GM18868 (cell line): ENCODE data around the gene CCDC184.
"Not testable (repeated sequence)": the region's sequence is repeated elsewhere in the genome, so short reads cannot be mapped to it uniquely, and the experiment has no call there.

Experiments used
- ATAC-seq: cut with Tn5 transposase; IDR thresholded peaks from one replicate; pipeline ENCODE4 v1.9.1; 2021; ENCODE audit warnings: mild to moderate bottlenecking, moderate library complexity; ENCODE audit not compliant: unreplicated experiment

The CCDC184 gene

DNA sequence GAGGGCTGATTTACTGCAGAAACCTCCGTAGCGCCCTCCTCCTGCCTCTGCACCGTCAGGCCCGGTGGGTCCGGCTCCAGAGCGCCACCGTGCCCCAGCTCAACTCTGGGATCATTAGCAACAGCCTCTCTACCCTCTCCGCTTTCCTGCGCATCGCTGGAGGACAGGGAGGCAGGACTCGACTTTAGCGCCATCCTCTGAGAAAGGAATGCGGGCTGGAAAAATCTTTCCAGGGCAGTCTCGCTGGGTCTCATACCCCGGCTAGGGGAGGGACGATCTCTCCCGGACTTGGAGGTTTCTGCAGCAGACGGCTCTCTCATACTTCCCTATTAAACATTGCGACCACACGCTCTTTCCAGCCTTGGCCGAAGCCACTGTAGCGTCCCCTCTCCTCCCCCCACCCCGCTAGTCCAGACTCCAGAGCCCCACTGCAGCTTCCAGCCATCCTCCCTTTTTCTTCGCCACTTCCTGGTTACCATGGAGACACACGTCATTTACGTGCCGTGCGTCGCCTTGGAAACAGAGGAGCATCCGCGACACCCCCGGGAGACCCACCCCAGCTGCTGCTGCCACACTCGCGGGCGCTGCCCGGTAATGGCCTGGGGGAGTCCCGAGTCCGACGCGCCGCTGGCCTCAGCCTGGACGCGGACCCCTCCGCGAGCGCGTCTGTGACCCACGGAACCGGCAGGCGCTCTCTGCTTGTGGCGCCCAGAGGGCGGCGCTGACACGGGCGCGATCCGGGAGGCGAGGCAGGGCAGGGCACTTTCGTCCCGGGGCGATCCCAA lies at the start of gene CCDC184:
Gene CCDC184, plus strand, starts transcription at position 554 of the 785 bp plus-strand sequence. CDS start 479 bp downstream, outside the sequence.
- peak; percentile 73 for ATAC-seq

DNA sequence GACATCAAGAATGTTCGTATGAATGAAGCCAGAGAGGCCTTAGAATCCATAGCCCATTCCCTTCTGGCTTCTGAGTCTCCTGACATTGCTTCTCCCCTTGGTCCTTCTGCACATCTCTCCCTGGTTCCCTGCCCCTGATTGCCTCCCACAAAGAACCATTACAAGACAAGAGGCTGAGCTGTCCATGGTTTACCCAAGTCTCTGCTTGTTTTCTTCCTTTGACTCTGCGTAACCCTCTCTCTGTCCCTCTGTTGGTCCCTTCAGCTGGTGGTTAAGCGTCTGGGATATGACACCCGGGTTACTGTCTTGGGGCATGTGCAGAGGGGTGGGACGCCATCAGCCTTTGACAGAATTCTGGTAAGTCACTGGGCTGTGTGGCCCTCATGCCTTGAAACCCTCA lies 48.4 kb upstream of the CCDC184 start:
- ATAC-seq, result no peak

DNA sequence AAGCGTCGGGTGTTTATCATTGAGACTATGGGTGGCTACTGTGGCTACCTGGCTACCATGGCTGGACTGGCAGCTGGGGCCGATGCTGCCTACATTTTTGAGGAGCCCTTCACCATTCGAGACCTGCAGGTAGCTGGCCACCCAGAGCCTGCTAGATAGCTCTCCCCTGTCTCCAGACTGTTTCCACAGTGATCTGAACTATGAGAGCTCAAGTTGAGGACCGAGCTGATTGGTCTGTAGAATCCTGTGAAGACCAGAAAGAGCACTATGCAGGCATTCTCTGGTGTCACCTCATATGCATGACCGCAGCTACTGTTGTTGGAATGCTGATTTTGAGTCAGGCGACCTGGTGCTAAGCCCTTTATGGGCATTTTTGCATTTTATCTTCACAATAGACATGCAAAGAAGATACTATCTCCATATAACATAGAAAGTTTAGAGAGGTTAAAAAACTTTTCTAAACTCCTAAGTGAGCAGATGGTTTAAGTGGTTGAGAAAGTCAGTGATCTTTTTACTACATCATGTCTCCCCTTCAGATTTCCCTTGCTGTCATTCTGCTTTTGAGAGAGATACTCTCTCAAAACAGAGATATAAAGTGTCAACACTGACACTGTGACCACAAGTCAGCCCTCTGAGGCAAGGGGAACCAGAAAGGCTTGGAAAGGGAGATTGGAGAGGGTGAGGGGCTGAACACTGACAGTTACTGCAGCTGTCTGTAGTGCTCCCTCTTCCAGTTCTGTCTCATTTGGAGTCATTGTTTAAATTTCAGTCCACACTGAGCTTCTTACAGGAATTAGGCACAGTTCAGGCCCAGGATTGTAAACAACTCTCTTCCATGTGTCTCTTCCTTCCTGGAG lies 40.4 kb upstream of the CCDC184 start:
- no peak for ATAC-seq

DNA sequence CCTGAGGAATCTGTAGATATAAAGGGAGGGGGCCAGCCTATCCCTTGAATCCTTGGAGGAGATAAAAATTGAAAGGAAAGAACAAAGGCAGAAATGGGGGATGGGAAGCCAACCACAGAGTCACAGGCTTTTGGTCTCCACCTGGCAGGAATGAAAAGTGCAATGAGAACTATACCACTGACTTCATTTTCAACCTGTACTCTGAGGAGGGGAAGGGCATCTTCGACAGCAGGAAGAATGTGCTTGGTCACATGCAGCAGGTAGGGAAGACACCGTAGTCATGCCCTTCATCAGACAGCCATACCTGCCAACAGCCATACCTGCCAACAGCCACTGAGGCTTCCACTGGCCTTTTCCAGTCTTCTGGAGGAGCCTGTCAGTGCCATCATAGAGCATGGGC lies 39.5 kb upstream of the CCDC184 start:
- no peak for ATAC-seq

DNA sequence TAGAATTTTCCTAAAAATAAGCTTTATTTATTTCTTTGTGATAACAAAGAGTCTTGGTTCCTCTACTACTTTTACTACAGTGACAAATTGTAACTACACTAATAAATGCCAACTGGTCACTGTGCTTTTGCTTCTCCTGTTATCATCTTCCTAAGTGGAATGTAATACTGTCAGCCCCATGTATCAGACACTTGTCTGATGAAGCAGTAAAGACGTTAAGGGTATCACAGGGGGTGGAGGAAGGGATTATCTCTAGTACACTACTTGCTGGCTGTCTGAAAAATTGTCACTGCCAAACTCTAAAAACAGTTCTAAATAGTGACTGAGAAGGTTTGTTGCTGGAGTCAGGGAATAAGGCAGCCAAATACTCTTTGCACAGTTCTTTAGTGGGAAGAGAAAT lies 37.5 kb upstream of the CCDC184 start:
- no peak for ATAC-seq

DNA sequence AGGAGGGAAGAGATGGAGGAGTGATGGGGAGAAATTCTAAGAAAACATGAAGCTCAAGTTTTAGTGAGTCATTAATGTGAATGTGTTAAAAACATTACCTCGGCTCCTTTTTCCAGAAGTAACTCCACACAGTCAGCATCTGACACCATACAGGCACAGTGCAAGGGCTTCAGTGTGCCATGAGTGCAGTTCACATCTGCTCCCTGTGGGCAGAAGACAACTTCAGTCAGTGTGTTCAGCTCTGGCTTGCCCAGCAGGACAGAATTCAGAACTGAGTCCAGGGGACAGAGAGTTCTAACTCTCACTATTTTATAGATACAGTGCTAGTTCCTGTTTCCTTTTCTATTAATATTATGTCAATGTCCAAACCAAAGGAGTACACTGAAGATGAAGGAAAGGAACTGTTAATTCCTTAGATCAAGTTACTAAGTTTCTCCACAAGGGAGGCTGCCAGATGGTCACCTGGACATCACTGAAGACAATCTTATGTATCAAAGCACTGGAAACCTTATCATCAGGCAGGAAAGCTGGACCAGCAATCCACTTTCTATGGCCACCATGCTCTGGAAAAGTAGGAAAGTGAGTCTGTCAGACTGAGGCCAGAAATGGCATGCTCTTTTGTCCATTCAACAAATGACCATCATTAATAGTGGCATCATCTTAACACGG lies 32.2 kb upstream of the CCDC184 start:
- no peak for ATAC-seq

DNA sequence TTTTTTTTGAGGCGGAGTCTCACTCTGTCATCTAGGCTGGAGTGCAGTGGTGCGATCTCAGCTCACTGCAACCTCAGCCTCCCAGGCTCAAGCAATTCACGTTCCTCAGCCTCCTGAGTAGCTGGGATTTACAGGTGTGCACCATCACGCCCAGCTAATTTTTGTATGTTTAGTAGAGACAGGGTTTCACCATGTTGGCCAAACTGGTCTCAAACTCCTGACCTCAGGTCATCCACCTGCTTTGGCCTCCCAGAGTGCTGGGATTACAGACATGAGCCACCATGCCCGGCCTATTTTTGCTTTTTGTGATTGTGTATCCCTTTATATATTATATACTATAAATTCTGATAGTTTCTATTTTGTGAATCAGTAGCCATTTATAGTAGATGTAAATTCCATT lies 27.7 kb upstream of the CCDC184 start:
- not testable (repeated sequence) for ATAC-seq

DNA sequence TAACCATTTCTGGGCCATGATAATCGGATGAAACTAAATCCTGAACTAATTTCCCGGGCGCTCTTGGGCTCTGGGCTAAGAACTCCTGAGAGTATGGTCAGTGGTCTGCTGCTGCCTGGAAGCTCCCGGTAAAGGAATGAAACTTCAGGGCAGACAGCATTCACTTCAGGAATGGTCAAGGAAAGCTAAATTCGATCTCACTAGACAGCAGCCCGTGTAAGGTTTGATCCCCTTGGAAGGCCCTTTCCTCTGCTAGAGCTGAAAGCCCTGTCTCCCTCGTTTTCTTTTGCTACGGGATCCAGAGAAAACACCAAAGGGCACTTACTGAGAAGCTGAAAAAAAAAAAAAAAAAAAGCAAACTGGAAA lies 26.8 kb upstream of the CCDC184 start:
- ATAC-seq, result no peak

DNA sequence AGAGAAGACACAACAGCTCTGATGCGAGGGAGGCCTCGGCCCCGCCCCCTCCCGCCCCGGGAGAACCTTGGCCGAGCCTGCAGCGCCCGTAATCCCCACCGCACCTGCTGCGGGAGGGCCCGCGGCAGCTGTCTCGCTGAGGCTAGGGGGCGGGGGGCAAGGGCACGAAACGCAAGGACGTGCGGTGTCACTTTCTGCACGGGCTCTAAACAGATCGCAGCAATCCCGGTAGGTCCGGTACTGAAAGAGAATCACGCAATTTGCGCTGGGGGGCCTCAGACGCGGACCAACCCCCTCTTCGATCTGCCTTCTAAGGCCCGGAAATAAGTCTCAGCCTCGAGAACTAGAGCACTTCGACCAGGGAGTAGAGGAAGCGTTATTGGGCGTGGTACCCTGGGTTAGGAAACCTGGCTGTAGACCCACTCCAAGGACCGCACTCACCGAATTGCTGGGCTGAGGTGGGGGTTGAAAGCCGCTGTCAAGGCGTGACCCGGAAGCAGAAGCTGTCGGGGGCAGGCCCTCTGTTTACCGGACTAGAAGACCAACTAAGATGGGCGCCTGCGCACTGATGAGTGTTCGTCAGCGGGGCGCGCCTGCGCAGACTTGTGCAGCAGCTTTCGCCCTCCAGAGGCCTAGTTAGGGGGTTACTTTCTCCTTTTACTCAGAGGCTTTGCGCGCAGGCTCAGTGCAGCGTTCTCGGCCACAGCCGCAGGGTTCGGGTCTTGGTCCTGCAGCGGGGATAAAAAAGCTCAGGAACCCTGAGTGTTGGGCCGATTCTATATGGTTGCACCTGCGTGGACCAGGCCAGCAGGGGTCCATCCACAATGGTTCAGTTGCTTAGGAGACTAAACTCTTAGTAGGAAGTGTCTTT lies 26.2 kb upstream of the CCDC184 start, which contains the start of gene ASB8:
Gene ASB8, minus strand, starts transcription at position 498 of the 871 bp plus-strand sequence. CDS start 4,019 bp downstream, outside the sequence.
- ATAC-seq, result peak; percentile 83

DNA sequence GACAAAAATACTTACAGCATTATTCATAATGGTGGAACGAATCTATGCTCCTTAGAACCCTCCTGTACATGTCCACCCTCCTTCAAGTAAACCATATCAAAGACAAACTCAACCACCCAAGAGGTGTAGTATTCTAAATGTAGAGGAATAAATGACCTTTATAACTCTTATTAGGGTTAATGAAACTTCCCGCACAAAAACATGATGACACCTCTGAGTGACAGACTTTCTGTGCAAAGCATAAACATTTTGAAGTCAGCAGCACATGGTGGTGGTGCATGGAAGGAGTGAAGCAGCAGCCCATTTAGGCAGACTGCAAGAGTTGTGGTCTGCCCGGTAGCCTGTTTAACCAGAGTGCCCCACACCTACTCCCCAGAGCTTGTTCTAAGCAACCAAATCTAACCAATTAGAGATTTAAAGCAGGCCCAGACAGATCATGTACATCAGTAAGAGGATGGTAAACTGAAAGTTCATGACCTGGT lies 25.5 kb upstream of the CCDC184 start:
- ATAC-seq, result no peak

DNA sequence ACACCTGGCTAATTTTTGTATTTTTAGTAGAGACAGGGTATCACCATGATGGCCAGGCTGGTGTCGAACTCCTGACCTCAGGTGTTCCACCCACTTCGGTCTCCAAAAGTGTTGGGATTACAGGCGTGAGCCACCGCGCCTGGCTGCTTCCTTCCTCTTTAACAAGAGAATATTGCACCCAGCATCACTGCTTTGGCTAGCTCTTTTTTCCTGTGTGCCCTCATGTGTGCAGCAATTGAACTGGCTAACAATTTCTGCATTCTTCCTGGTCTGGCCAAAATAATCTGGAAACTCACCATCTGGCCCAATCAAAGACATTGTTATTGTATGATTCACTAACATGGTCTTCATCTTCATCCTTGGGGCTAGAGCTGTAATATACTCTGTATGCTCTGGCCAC lies 23.4 kb upstream of the CCDC184 start:
- no peak for ATAC-seq

DNA sequence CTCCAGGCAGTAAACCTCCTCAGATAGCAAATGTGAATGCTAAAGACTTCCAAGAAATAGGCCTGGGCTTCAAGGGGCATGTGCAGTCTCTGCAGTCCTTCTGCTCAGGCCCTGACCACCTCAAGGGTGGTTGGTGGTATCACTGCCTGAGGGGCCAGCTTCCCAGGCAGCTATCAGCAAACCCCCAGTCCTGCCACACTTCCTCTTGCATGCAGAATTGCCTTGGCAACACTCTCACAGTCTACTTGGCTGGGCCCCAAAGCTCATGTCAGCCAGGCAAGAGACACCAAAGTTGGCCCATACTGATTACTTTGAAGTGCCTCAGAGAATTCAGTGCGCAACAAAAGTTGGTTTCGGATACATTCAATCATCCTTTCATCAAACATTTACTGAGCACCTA lies 22.6 kb upstream of the CCDC184 start:
- ATAC-seq, result peak; percentile 37

DNA sequence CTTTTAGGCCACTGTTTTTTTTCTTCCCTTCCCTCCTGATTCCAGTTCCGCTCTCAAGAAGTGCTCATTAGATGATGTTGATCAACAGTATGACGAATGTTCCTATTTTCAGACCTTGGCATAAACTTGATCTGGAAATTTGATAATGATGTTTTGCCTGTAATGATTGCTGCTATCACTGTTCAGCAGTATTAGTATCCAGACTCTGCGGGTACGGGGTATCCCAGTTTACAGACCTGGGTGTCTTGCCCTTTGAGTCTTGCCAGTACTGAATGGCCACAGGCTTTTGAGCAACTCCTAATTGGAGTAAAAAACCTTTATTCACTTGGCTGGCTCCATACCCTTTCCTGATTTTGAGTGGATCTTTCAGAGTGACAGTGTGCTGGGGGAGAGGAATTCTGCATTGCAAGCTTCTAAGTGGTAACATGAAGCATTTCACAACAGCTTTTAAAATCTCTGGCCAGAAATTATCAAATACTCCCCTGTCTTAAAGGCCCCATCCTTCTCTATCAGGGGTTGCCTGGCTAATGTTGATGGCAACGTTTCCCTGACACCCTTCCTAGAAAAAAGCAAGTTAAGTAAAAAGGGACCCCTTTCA lies 20.2 kb upstream of the CCDC184 start:
- no peak for ATAC-seq

DNA sequence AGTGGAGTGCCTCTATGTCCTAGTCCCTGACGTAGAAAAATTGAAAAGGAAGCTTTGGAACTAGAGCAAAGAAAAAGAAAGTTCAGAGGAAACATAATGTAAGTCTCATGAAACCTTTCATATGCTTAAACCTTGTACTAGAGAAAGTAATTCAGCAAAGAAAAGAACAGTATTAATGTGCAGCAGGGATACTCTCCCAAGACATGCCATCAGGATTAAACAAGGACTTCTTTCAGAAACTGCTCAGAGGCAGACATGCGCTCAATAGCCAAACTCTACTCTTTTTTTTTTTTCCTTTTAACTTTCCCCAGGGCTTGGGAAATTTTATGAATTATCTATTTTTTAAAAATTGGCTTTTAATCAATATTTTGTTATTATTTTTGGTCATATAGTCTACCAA lies 19.0 kb upstream of the CCDC184 start:
- ATAC-seq, result no peak

DNA sequence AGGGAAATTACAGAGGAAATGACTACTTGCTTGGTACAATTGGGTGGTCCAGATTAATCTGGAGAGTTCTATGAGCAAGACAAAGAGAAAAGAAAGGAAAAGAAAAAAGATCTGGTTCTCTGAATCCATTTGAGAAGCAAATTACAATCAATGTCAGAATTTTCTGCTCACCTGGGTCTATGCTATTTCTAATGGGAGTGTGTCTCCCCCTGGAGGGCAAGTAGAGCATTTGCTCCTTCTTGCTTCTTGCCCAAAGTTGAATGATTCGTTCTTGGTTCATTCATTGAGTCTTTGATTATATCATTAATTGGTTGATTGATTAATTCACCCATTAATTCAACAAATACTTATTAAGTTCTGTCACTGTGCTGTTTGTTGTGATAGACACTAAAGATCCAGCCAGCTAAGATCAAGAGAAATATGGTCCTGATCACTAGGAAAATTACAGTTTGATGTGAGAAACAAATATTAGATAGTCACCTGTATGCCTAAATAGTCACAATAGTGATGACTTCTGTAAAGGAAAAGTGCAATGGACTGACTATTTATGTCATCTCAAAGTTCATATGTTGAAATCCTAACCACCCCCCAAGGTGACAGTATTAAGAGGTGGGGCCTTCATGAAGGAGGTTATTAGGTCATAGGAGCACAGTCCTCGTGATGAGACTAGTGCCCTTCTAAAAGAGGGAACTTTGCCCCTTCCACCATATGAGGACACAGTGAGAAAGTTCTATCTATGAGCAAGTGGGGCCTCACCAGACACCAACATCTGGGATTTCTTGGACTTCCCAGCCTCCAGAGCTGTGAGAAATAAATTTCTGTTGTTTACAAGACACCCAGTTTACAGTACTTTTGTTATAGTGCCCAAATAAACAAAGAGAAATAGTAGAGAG lies 18.1 kb upstream of the CCDC184 start:
- peak; percentile 45 for ATAC-seq

DNA sequence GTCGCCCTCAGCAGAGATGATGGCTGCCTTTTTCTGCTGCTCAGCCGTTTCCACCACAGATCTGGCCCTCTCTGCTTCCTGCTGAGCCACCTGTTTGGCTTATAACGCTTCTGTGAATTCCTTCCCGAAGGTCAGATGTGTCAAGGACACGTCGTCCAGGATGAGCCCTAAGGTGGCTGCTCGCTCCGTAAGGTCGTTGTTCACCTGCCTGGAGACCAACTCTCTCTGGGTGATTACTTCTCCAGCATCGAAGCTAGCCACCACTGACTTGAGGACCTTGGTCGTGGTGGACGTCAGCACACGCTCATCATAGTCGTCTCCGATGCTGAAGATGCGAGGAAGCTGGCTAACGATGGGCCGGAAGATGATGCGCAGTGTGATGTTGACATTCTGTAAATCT lies 14.4 kb upstream of the CCDC184 start:
- no peak for ATAC-seq

DNA sequence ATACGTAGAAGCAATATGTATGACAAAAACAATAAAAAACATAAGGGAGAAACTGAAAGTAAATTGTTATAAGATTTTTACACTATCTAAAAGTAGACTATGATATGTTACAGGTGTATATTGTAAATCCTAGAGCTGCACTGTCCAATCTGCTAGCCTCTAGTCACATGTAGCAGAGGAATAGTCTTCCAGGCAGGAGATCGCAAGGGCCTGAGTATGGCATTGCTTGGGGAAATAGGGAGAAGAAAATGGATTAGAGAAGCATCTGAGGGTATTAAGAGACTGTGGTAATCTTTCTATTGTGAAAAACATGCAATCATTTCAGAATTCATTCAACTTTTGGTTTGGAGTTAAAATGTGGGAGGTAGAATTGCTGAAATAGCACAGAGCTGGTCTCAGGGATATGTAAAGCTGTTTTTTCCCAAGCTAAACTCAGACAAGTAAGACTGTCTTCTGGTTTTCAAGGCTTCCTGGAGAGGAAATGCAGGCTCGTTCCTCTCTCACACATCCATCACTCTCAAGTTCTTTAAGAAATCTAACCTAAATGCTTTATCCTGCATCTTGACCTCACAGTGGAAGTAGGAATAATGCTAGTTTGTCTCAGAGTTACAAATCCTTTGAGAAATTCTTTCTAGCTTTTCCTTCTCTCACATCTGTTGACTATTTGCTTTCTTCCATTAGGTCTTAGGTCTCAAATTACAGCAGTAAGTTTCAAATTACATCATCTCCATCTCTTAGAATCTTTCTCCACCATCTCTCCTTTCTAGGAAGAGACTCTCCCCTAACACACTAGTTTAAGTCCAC lies 7.6 kb upstream of the CCDC184 start:
- no peak for ATAC-seq

DNA sequence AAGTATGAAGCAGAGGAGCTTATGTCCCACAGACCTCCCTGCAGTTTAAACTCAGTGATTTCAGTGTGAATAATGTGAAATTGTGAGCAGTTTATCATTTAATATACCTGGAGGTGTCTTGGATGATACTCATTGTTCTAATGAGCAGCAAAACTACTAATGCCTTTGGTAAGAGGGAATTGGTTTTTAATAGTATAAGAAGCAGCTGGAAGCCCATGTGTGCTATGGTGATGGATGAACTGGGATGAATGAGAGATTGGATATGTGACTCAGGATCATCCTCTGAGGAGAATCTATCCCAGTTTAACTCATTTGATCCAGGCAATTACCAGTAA lies 7.1 kb upstream of the CCDC184 start:
- ATAC-seq, result no peak
